AG09319 (cell line): ENCODE measurements around the gene ST3GAL6.

Source experiments
- DNase-seq: peaks from one replicate; pipeline ENCODE4 v3.0.0-alpha.2; 2010; ENCODE audit warnings: low read depth; ENCODE audit errors: extremely low read depth
- CTCF ChIP-seq: IDR thresholded peaks from 2 replicates; pipeline ENCODE4 v1.5.1; 2011; ENCODE audit warnings: low read depth, mild to moderate bottlenecking, inconsistent platforms, low read length, moderate library complexity

ST3GAL6 gene

GRCh38 chr3:98739266-98739665 is 23.9 kb upstream of the ST3GAL6 start:
- DNase-seq = no peak
- TF ChIP-seq CTCF = no peak

GRCh38 chr3:98740324-98740723 is 22.8 kb upstream of the ST3GAL6 start:
- DNase-seq = no peak
- TF ChIP-seq CTCF = no peak

- no peak for DNase-seq
- no peak for TF ChIP-seq CTCF
Measured at GRCh38 chr3:98741121-98741716, 21.9 kb upstream of the ST3GAL6 start.

GRCh38 chr3:98743071-98743470 is 20.1 kb upstream of the ST3GAL6 start:
- no peak for TF ChIP-seq CTCF
- no peak for DNase-seq

GRCh38 chr3:98744283-98744682 is 18.9 kb upstream of the ST3GAL6 start:
- no peak for TF ChIP-seq CTCF
- DNase-seq = no peak

- no peak for DNase-seq
- no peak for TF ChIP-seq CTCF
Measured at GRCh38 chr3:98745718-98746117, 17.4 kb upstream of the ST3GAL6 start.

GRCh38 chr3:98746122-98746521 is 17.0 kb upstream of the ST3GAL6 start:
- no peak for DNase-seq
- TF ChIP-seq CTCF = no peak
